Measurements from ENCODE around the gene PLA2G1B. TPM values are rescaled to one million over a fixed set of nuclear protein-coding genes. Genes with fewer than 3 reads are reported as not detected.

Gene PLA2G1B
- total and polyA plus RNA-seq, 9 of the 15 experiments (the other 6 are each of a cell fraction or from before 2014, with no cell fraction given), result 1.4 TPM; not detected in 8

GRCh38 chr12:120350576-120351350 is 23.2 kb upstream of the PLA2G1B start (continued):
- TF ChIP-seq MEF2A (IDR thresholded peaks at IDR 0.05; ENCODE audit: control insufficient read depth, low read depth, low read length), result no peak
- no peak for TF ChIP-seq MITF (IDR thresholded peaks at IDR 0.05)
- TF ChIP-seq KAT2B (IDR thresholded peaks at IDR 0.05; ENCODE audit: low read depth, low read length), result no peak

- FAIRE-seq (no peak), DNase-seq (ENCODE audit: extremely low read depth in 1 of 4, low spot score in 3 of 4) (no peak), ATAC-seq (0 out of 3 replicates have a peak, but pooled peaks have one; percentile 20)
- Histone ChIP-seq H3K27me3 (ENCODE audit: control insufficient read depth in 2 of 2, insufficient read depth in 2 of 2, low read length in 2 of 2) (peaks cover 21 to 45% of the 10 kb centered on the region in 2 experiments; a peak in 4 of 5 replicates), H3K4me3 (no peak overlapping the region), H3K9ac (ENCODE audit: insufficient read depth in 1 of 2, low read depth in 2 of 2, low read length in 2 of 2) (no peak overlapping the region), H3K9me3 (replicated peaks; ENCODE audit: control insufficient read depth, insufficient read depth, low read depth, low read length) (no peaks in the 10 kb centered on the region), H2AFZ (ENCODE audit: low read depth, low read length) (no peak overlapping the region), H3K79me2 (ENCODE audit: control insufficient read depth, insufficient read depth, low read length) (no peaks in the 10 kb centered on the region), H3K9me1 (ENCODE audit: control insufficient read depth, insufficient read depth, low read length) (no peaks in the 10 kb centered on the region), H4K20me1 (replicated peaks; ENCODE audit: control insufficient read depth, insufficient read depth, low read length) (no peaks in the 10 kb centered on the region; the same call in 1 of the 2 replicates), H3K27ac (ENCODE audit: extremely low read depth, low read depth, low read length) (no peak overlapping the region), H3K4me2 (ENCODE audit: insufficient read depth, low read length) (no peak overlapping the region), H3K4me1 (replicated peaks in 1 of 2; ENCODE audit: control insufficient read depth in 2 of 2, insufficient read depth in 2 of 2, low read length in 2 of 2) (peaks cover 0 to 8% of the 10 kb centered on the region in 2 experiments; a peak in 1 of 5 replicates), H3K36me3 (ENCODE audit: control insufficient read depth, insufficient read depth, low read length) (no peaks in the 10 kb centered on the region)
- intact Hi-C loops (cut with micrococcal nuclease) (no loop called here), in situ Hi-C loops (cut with MboI) (loop anchor here (25.0 kb wide), 1 partner anchor 315 kb away; no protein-coding TSS in a partner anchor)
- 7% methylated on average over 10 of the region's 11 CpGs for WGBS (ENCODE audit: insufficient coverage, low coverage, missing lambda C conversion rate)
- no TSS peak for BruUV-seq (replicated peaks)
- ChIA-PET POLR2A (interaction anchor here (0.7 to 3.3 kb wide), 3 partner anchors 34 to 109 kb away, joined by 3 to 10 read pairs (median 3); partner anchors contain the start of gene RNU4-2), CTCF (ENCODE audit: low intra/inter-chr PET ratio) (interaction anchor here (0.7 kb wide), 1 partner anchor 9 kb away, joined by 3 read pairs; no protein-coding TSS in a partner anchor)
- TF ChIP-seq STAG1 (CRISPR knock-in tag; IDR thresholded peaks at IDR 0.05; ENCODE audit: borderline replicate concordance), result no peak
- TF ChIP-seq PREB (CRISPR knock-in tag; IDR thresholded peaks at IDR 0.05), result no peak
- TF ChIP-seq POLR2G (IDR thresholded peaks at IDR 0.05; ENCODE audit: low read depth, low read length), result no peak
- TF ChIP-seq GTF2F1 (IDR thresholded peaks at IDR 0.05; ENCODE audit: low read depth, low read length), result no peak
- no peak for TF ChIP-seq E4F1 (CRISPR knock-in tag; IDR thresholded peaks at IDR 0.05; ENCODE audit: borderline replicate concordance)
- TF ChIP-seq ZNF24 (IDR thresholded peaks at IDR 0.05), result no peak
Measured at GRCh38 chr12:120347766-120348165, 20.2 kb upstream of the PLA2G1B start.

Data from K562 (cell line).